Measurements from ENCODE around the gene RFTN1.

RFTN1 gene

GRCh38 chr3:16509721-16510619 is 3.5 kb downstream of the RFTN1 start:
- in situ Hi-C loops (cut with HindIII; ENCODE audit: low sequenced_read_pairs), result loop anchor here (5.0 kb wide), 1 partner anchor 88 kb away; no protein-coding TSS in a partner anchor

- in situ Hi-C loops (cut with HindIII; ENCODE audit: low sequenced_read_pairs), result loop anchor here (5.0 kb wide), 1 partner anchor 86 kb away; no protein-coding TSS in a partner anchor
These were observed 4.9 kb downstream of the RFTN1 start for GRCh38 chr3:16508591-16508995.

- in situ Hi-C loops (cut with HindIII; ENCODE audit: low sequenced_read_pairs), result loop anchor here (5.0 kb wide), 1 partner anchor 86 kb away; no protein-coding TSS in a partner anchor
These were observed 5.3 kb downstream of the RFTN1 start for GRCh38 chr3:16508243-16508578.

- in situ Hi-C loops (cut with HindIII; ENCODE audit: low sequenced_read_pairs), result loop anchor here (5.0 kb wide), 1 partner anchor 85 kb away; no protein-coding TSS in a partner anchor
These were observed 5.8 kb downstream of the RFTN1 start for GRCh38 chr3:16507578-16508242.

GRCh38 chr3:16506884-16507577 is 6.5 kb downstream of the RFTN1 start:
- in situ Hi-C loops (cut with HindIII; ENCODE audit: low sequenced_read_pairs), result loop anchor here (5.0 kb wide), 1 partner anchor 85 kb away; no protein-coding TSS in a partner anchor

GRCh38 chr3:16506451-16506850 is 7.0 kb downstream of the RFTN1 start:
- in situ Hi-C loops (cut with HindIII; ENCODE audit: low sequenced_read_pairs), result loop anchor here (5.0 kb wide), 1 partner anchor 84 kb away; no protein-coding TSS in a partner anchor

- in situ Hi-C loops (cut with HindIII; ENCODE audit: low sequenced_read_pairs), result loop anchor here (5.0 kb wide), 1 partner anchor 82 kb away; no protein-coding TSS in a partner anchor
These were observed 8.8 kb downstream of the RFTN1 start for GRCh38 chr3:16504692-16505091.

- in situ Hi-C loops (cut with HindIII; ENCODE audit: low sequenced_read_pairs), result no loop called here
These were observed 9.3 kb downstream of the RFTN1 start for GRCh38 chr3:16504242-16504641.

- in situ Hi-C loops (cut with HindIII; ENCODE audit: low sequenced_read_pairs), result no loop called here
These were observed 10.2 kb downstream of the RFTN1 start for GRCh38 chr3:16503191-16503776.

GRCh38 chr3:16502347-16502908 is 11.1 kb downstream of the RFTN1 start:
- in situ Hi-C loops (cut with HindIII; ENCODE audit: low sequenced_read_pairs), result no loop called here

GRCh38 chr3:16501376-16501775 is 12.1 kb downstream of the RFTN1 start:
- in situ Hi-C loops (cut with HindIII; ENCODE audit: low sequenced_read_pairs), result no loop called here

GRCh38 chr3:16500911-16501310 is 12.6 kb downstream of the RFTN1 start:
- in situ Hi-C loops (cut with HindIII; ENCODE audit: low sequenced_read_pairs), result no loop called here

GRCh38 chr3:16500093-16500492 is 13.4 kb downstream of the RFTN1 start:
- in situ Hi-C loops (cut with HindIII; ENCODE audit: low sequenced_read_pairs), result no loop called here

GRCh38 chr3:16499351-16499750 is 14.1 kb downstream of the RFTN1 start:
- in situ Hi-C loops (cut with HindIII; ENCODE audit: low sequenced_read_pairs), result no loop called here

GRCh38 chr3:16498130-16498890 is 15.2 kb downstream of the RFTN1 start:
- in situ Hi-C loops (cut with HindIII; ENCODE audit: low sequenced_read_pairs), result no loop called here

- in situ Hi-C loops (cut with HindIII; ENCODE audit: low sequenced_read_pairs), result no loop called here
These were observed 16.9 kb downstream of the RFTN1 start for GRCh38 chr3:16496408-16497222.

- in situ Hi-C loops (cut with HindIII; ENCODE audit: low sequenced_read_pairs), result no loop called here
These were observed 17.5 kb downstream of the RFTN1 start for GRCh38 chr3:16496008-16496407.

- in situ Hi-C loops (cut with HindIII; ENCODE audit: low sequenced_read_pairs), result no loop called here
These were observed 18.6 kb downstream of the RFTN1 start for GRCh38 chr3:16494814-16495431.

All from endothelial cell of hepatic sinusoid (primary cell).